GM12878 (cell line): ENCODE data around the gene CDKL4. TPM values are rescaled to one million over a fixed set of nuclear protein-coding genes. Genes with fewer than 3 reads are reported as not detected.

ENCODE experiments used
- ATAC-seq: fragments of 200-7000 bp; cut with Tn5 transposase; 3 replicates; pipeline ENCODE4 v1.9.1; 2020; ENCODE audit warnings: mild to moderate bottlenecking, moderate library complexity
- BruUV-seq: library from RNA; stranded (reverse); fragments of 400-500 nt; replicated peaks from 2 replicates; lab custom pipeline; 2021; lab: Mats Ljungman, UMichigan
- CTCF ChIA-PET: fragments of 300-600 bp; sonication (Branson Sonifier 250); formaldehyde crosslinking; extraction: SDS; loops from one replicate; lab custom pipeline; 2021; ENCODE audit warnings: inconsistent platforms; lab: Yijun Ruan, JAX
- POLR2A ChIA-PET: fragments of 350-600 bp; formaldehyde crosslinking; extraction: SDS; loops from one replicate; lab custom pipeline; 2021; ENCODE audit warnings: inconsistent platforms; lab: Charles Lee
- RAD21 ChIA-PET: fragments of 300-600 bp; sonication (Branson Sonifier 250); formaldehyde crosslinking; loops from one replicate; lab custom pipeline; 2023; ENCODE audit warnings: antibody characterized with exemption; ENCODE audit not compliant: unreplicated experiment; lab: Charles Lee
- SMC1A ChIA-PET: fragments of 300-600 bp; sonication (Branson Sonifier 250); formaldehyde crosslinking; loops from one replicate; lab custom pipeline; 2023; ENCODE audit not compliant: unreplicated experiment, uncharacterized antibody; lab: Charles Lee
- DNase-seq: peaks from one replicate; pipeline ENCODE4 v3.0.0-alpha.2; 2011; ENCODE audit warnings: low read depth, low spot score
- FAIRE-seq: peaks from 3 replicates; lab custom pipeline; 2011; peaks lifted over from hg19 to GRCh38; lab: Jason Lieb, UNC
- H2AFZ ChIP-seq: 2 replicates; pipeline ENCODE4 v1.6.0; 2011; ENCODE audit warnings: low read depth, low read length, control low read depth; ENCODE audit not compliant: control insufficient read depth
- H3K27ac ChIP-seq: 2 replicates; pipeline ENCODE4 v1.5.1; 2011; ENCODE audit warnings: control low read depth; ENCODE audit not compliant: control insufficient read depth, insufficient read depth
- H3K27me3 ChIP-seq, 2 experiments: replicated peaks in 1 of 2; 2 replicates each; pipeline versions ENCODE4 v1.6.0 to v1.6.1; 2011; ENCODE audit warnings: low read length in 1 of 2; ENCODE audit not compliant: control insufficient read depth in 2 of 2, insufficient read depth in 2 of 2
- H3K36me3 ChIP-seq, 2 experiments: 2 replicates each; pipeline ENCODE4 v1.5.1; 2011; ENCODE audit warnings: low read length in 1 of 2; ENCODE audit not compliant: control insufficient read depth in 2 of 2, insufficient read depth in 2 of 2
- H3K4me1 ChIP-seq: 2 replicates; pipeline ENCODE4 v1.6.1; 2011; ENCODE audit warnings: mild to moderate bottlenecking, low read length, moderate library complexity, mixed read lengths; ENCODE audit not compliant: control insufficient read depth, insufficient read depth
- H3K4me2 ChIP-seq: 2 replicates; pipeline ENCODE4 v1.6.0; 2011; ENCODE audit warnings: control low read depth; ENCODE audit not compliant: control insufficient read depth, insufficient read depth
- H3K4me3 ChIP-seq: fragments of 200-600 bp; sonication (generic); 2 replicates; pipeline ENCODE4 v1.5.1; 2016
- H3K79me2 ChIP-seq: 2 replicates; pipeline ENCODE4 v1.6.0; 2011; ENCODE audit warnings: low read length; ENCODE audit not compliant: control insufficient read depth, insufficient read depth
- H3K9ac ChIP-seq: 2 replicates; pipeline ENCODE4 v1.8.0; 2011; ENCODE audit warnings: low read length, control low read depth, mixed read lengths; ENCODE audit not compliant: control insufficient read depth, insufficient read depth
- H3K9me3 ChIP-seq: replicated peaks from 3 replicates; pipeline ENCODE4 v1.5.1; 2011; ENCODE audit warnings: mild to moderate bottlenecking, low read length; ENCODE audit not compliant: control insufficient read depth, insufficient read depth
- H4K20me1 ChIP-seq: 2 replicates; pipeline ENCODE4 v1.6.0; 2011; ENCODE audit not compliant: control insufficient read depth, insufficient read depth
- BRCA1 ChIP-seq: IDR thresholded peaks from 2 replicates; pipeline ENCODE4 v1.6.1; 2011; ENCODE audit warnings: low read depth, low read length, improper control_type of control experiment
- CHD2 ChIP-seq: IDR thresholded peaks from 2 replicates; pipeline ENCODE4 v1.6.1; 2011; ENCODE audit warnings: low read depth, low read length, improper control_type of control experiment, borderline replicate concordance
- ELK1 ChIP-seq: IDR thresholded peaks from 2 replicates; pipeline ENCODE4 v1.6.1; 2012; ENCODE audit warnings: low read depth, low read length, improper control_type of control experiment
- ETV6 ChIP-seq, 2 experiments: fragments of 450-650 bp in 1 of 2; IDR thresholded peaks in 1 of 2; conservative IDR thresholded peaks in 1 of 2; 2 replicates each; pipeline ENCODE4 v1.6.1; 2014; ENCODE audit warnings: antibody characterized with exemption in 1 of 2, borderline replicate concordance in 1 of 2, low read depth in 1 of 2, mild to moderate bottlenecking in 1 of 2, moderate library complexity in 1 of 2
- HDAC6 ChIP-seq: fragments of 200-600 bp; sonication (generic); IDR thresholded peaks from one replicate; pipeline ENCODE4 v1.8.0; 2017; ENCODE audit warnings: antibody characterized with exemption; ENCODE audit not compliant: unreplicated experiment
- IRF3 ChIP-seq: fragments of 450-650 bp; IDR thresholded peaks from 2 replicates; pipeline ENCODE4 v1.6.1; 2014; ENCODE audit warnings: mild to moderate bottlenecking
- IRF5 ChIP-seq: fragments of 450-650 bp; IDR thresholded peaks from 2 replicates; pipeline ENCODE4 v1.6.1; 2017; ENCODE audit warnings: borderline replicate concordance
- MAX ChIP-seq: IDR thresholded peaks from 2 replicates; pipeline ENCODE4 v1.6.1; 2012; ENCODE audit warnings: low read depth, low read length, improper control_type of control experiment
- MEF2B ChIP-seq: fragments of 450-650 bp; IDR thresholded peaks from 2 replicates; pipeline ENCODE4 v1.6.1; 2018; ENCODE audit warnings: mild to moderate bottlenecking, moderate library complexity; ENCODE audit not compliant: partially characterized antibody, poor library complexity, severe bottlenecking
- MTA2 ChIP-seq: fragments of 450-650 bp; IDR thresholded peaks from 2 replicates; pipeline ENCODE4 v1.6.1; 2016; ENCODE audit warnings: low read depth, mild to moderate bottlenecking, moderate library complexity
- RAD21 ChIP-seq: IDR thresholded peaks from 2 replicates; pipeline ENCODE4 v1.6.1; 2011; ENCODE audit warnings: mild to moderate bottlenecking, low read depth, low read length, moderate library complexity; ENCODE audit not compliant: insufficient read depth
- RCOR1 ChIP-seq: conservative IDR thresholded peaks from 2 replicates; pipeline ENCODE4 v1.6.1; 2012; ENCODE audit warnings: low read depth, low read length, improper control_type of control experiment
- SIN3A ChIP-seq: IDR thresholded peaks from 2 replicates; pipeline ENCODE4 v1.6.1; 2012; ENCODE audit warnings: low read depth, low read length, improper control_type of control experiment
- SMARCA5 ChIP-seq: fragments of 450-650 bp; IDR thresholded peaks from 2 replicates; pipeline ENCODE4 v1.6.1; 2017; ENCODE audit warnings: mild to moderate bottlenecking
- SPI1 ChIP-seq: IDR thresholded peaks from 2 replicates; pipeline ENCODE4 v1.6.1; 2011; ENCODE audit warnings: low read depth, mild to moderate bottlenecking, low read length, moderate library complexity, borderline replicate concordance; ENCODE audit not compliant: insufficient read depth
- STAT3 ChIP-seq: IDR thresholded peaks from 2 replicates; pipeline ENCODE4 v1.6.1; 2011; ENCODE audit warnings: low read depth, low read length, improper control_type of control experiment
- SUZ12 ChIP-seq: fragments of 200-600 bp; sonication (generic); IDR thresholded peaks from one replicate; pipeline ENCODE4 v1.6.1; 2018; ENCODE audit warnings: antibody characterized with exemption, mild to moderate bottlenecking; ENCODE audit not compliant: unreplicated experiment
- WRNIP1 ChIP-seq: IDR thresholded peaks from 2 replicates; pipeline ENCODE4 v1.6.1; 2011; ENCODE audit warnings: low read depth, low read length, improper control_type of control experiment, borderline replicate concordance
- ZBTB33 ChIP-seq: fragments of 450-650 bp; IDR thresholded peaks from 2 replicates; pipeline ENCODE4 v1.6.1; 2017; ENCODE audit warnings: mild to moderate bottlenecking
- WGBS: methylation state at CpG from one replicate; pipeline ENCODE4 v1.1.6; 2016; ENCODE audit warnings: low lambda C conversion rate; ENCODE audit not compliant: insufficient replicate concordance, insufficient coverage; ENCODE audit errors: missing lambda C conversion rate; 5-methylcytosine and 5-hydroxymethylcytosine counted together
- in situ Hi-C: fragments of 300-500 bp; cut with MboI; formaldehyde crosslinking; loops from 9 replicates; pipeline ENCODE4 v1.14.3; 2018; ENCODE audit warnings: mixed read lengths
- intact Hi-C: fragments of 100-400 bp; cut with micrococcal nuclease; formaldehyde crosslinking; loops from one replicate; pipeline ENCODE4 v1.14.2; 2022; ENCODE audit not compliant: unreplicated experiment
- polyA plus RNA-seq, 11 experiments: library from polyadenylated mRNA; depleted of rRNA in 4 of 11; unstranded in 6 of 11; stranded (reverse) in 5 of 11; fragments of >200 nt; fragmentation: Nextera tagmentation in 4 of 11; fragmentation: Illumina TruSeq in 1 of 11; extraction: Ambion mirVana in 4 of 11; extraction: Trizol in 1 of 11; gene quantifications; 1 replicate in 1 of 11; 2 replicates in 10 of 11; pipeline versions ENCODE4 v1.2.1 to v1.2.3, GENCODE V29; 2011 to 2016; ENCODE audit warnings: inconsistent platforms in 2 of 11, missing spikeins in 2 of 11, low read depth in 1 of 11
- total RNA-seq, 4 experiments: library from RNA; depleted of rRNA in 3 of 4; stranded (reverse); fragments of >200 nt in 3 of 4; fragmentation: Illumina TruSeq in 1 of 4; extraction: Trizol in 1 of 4; gene quantifications; 2 replicates each; pipeline versions ENCODE4 v1.2.1 to v1.2.3, GENCODE V29; 2013 to 2021

Gene CDKL4
- total and polyA plus RNA-seq, 10 of the 15 experiments (the other 5 are each of a cell fraction or from before 2014, with no cell fraction given) = not detected

GRCh38 chr2:39135690-39136259 lies 108.0 kb downstream of the CDKL4 start:
- FAIRE-seq = no peak
- Histone ChIP-seq H4K20me1 (no peaks in the 10 kb centered on the region), H3K9ac (no peak overlapping the region), H3K27ac (no peak overlapping the region), H3K4me3 (no peak overlapping the region), H2AFZ (no peak overlapping the region), H3K4me2 (no peak overlapping the region), H3K36me3 (no peaks in the 10 kb centered on the region), H3K79me2 (no peaks in the 10 kb centered on the region), H3K4me1 (peaks cover 5% of the 10 kb centered on the region), H3K27me3 (no peaks in the 10 kb centered on the region), H3K9me3 (no peaks in the 10 kb centered on the region)
- no peak for TF ChIP-seq SUZ12
- TF ChIP-seq SMARCA5 = no peak
- TF ChIP-seq RCOR1 = no peak
- no peak for TF ChIP-seq RAD21
- no peak for TF ChIP-seq MTA2
- no peak for TF ChIP-seq HDAC6
- no peak for TF ChIP-seq MEF2B
- no peak for TF ChIP-seq CHD2
- no peak for TF ChIP-seq SPI1
- no peak for TF ChIP-seq SIN3A
- TF ChIP-seq ETV6 (conservative IDR thresholded peaks at IDR 0.05 in 1 of 2, IDR thresholded peaks at IDR 0.05 in 1 of 2; ENCODE audit: borderline replicate concordance in 1 of 2, low read depth in 1 of 2) = no peak
- TF ChIP-seq ZBTB33 = no peak
- no peak for TF ChIP-seq IRF5
- TF ChIP-seq ELK1 = no peak
- TF ChIP-seq WRNIP1 = no peak
- no peak for TF ChIP-seq BRCA1
- no peak for TF ChIP-seq STAT3
- no peak for TF ChIP-seq MAX
- no peak for TF ChIP-seq IRF3
- WGBS = 38% methylated on average over 5 of the region's 5 CpGs
- SMC1A ChIA-PET = interaction anchor here (1.6 kb wide), 1 partner anchor 18 kb away, joined by 3 read pairs; no protein-coding TSS in a partner anchor
- no peak for DNase-seq
- no TSS peak for BruUV-seq
- CTCF ChIA-PET = interaction anchor here (0.6 kb wide), 1 partner anchor 1757 kb away, joined by 3 read pairs; no protein-coding TSS in a partner anchor
- ATAC-seq = no peak
- RAD21 ChIA-PET = interaction anchor here (0.7 kb wide), 1 partner anchor 90 kb away, joined by 4 read pairs; no protein-coding TSS in a partner anchor
- in situ Hi-C loops = no loop called here
- intact Hi-C loops = no loop called here
- POLR2A ChIA-PET = interaction anchor here (0.8 kb wide), 1 partner anchor 11 kb away, joined by 3 read pairs; no protein-coding TSS in a partner anchor
